NCI-H510A treated with DMSO at 0.1 percent for 48 hours (cell line): ENCODE results near the gene ADAMTS20.
A peak's percentile ranks its signal among the peaks of the same experiment; 100 is the strongest.
"Not testable (repeated sequence)": the region's sequence is repeated elsewhere in the genome, so short reads cannot be mapped to it uniquely, and the experiment has no call there.

Source experiments
- DNase-seq: peaks from one replicate; lab custom pipeline; 2025; lab: John Stamatoyannopoulos, UW

ADAMTS20 gene

DNA sequence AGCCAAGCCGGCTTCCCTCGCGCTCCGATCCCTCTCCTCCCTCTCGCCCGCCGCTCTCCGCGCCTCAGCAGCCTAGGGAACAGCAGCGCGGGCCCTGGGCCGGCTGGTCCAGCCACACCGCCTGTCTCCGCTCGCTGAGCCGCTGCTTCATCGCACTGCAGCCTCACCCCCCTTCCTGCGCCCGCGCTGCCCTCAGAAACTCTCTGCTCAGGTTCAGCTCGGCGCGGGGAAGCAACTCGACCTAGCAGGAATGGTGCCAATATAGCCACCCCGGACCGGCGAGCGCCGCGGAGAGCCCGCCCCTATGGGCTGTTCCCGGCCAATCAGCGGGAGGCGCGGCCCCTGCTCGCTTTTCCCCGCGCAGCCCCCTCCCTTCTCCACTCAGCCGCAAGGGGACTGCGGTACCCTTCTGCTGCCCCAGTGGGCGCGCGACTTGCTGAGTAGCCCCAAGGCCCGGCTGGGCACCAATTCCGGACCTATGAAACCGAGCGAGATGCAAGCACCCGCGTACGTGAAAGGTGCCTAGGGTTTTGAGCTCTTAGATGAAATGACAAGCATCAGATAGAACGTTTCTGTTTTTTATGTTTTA is at the start of gene ADAMTS20:
TSS of gene ADAMTS20 (minus strand) at position 233 of the 589 bp plus-strand sequence. CDS start 282 bp downstream, outside the sequence.
- DNase-seq = no peak

DNA sequence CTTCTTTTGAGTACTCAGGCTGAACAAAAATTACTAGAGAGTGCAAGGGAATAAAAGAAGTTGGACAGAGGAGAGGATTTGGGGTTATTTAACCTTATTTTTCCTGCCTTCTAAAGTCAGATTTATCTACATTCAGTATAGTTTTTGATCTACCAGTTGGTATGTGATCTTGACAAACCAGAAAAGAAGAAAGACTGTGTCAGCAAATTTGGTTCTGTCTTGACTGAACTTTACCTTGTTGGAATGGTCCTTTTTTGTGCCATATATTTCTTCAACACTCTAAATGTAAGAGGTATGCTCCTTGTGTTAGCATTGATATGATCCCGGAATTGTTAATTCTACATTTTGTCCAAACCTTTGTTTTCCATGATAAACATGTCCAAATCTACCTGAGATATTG is 47.7 kb upstream of the ADAMTS20 start:
- no peak for DNase-seq

- DNase-seq = no peak
These were observed 47.1 kb upstream of the ADAMTS20 start for GRCh38 chr12:43599066-43599465.

DNA sequence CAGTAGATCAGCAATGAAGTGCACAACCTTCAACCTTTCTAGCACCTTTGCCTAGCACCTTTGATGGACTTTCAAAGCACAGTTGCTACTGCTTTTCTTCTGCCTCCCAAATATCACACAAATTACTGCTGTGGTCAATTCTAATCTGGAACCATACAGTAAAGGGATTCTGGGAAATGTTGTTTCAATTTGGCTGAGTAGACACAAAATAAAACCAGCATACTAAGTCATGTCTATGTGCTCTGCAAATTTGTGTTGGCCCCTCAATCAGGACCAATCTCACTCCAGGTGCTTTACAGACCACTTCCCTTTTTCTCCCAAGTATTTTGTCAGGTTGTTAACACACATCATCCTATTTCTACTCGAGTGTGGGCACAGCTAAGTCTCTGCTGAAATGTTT is 38.3 kb upstream of the ADAMTS20 start:
- no peak for DNase-seq

DNA sequence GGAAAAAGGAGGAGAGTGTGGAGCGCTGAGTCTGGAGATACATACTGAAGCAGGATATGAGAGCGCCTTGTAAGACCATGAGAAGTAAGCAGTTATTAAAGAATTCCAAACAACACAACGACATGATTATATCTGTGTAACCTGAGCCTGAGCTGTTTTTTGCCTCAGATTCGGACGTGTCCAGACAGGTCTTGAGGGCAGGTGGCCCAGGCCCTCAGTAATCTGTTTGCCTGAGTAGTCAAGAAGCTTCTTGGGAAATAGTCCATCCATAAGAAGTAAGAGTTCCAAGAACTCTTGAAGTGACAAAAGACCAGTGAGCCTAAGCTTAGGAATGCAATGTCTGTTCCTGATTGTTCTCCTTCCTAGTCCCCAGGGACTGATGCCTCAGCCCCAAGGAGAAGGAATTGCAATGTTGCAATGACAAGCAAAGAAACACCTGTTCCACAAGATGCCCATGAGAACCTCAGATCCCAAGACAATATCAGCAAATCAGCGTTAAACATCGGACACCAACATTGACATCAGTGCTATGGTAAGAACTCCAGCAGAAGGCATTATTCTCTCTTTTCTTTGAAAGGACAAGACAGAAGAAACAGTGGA is 34.7 kb upstream of the ADAMTS20 start:
- DNase-seq = peak; percentile 1

- DNase-seq = no peak
These were observed 33.7 kb upstream of the ADAMTS20 start for GRCh38 chr12:43585676-43586075.

GRCh38 chr12:43580601-43581000 is 28.6 kb upstream of the ADAMTS20 start:
- DNase-seq = no peak

DNA sequence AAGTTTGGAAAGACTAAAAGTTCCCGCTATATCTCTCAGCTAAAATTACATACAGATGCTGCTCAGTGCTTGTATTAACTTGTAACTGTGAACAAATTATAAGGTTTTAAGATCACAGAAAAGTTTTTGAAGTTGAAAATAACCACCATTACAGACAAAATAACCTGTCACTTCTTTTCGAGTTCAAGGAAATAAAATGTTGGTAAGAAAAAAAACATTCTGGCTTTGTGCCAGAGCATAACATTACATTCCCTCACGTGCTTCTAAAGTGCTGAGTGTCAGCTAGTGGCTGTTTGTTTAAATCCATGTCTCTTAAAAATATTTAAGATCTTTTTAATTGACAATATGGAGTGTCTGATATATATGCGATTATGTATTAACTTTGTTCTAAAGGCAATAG is 27.2 kb upstream of the ADAMTS20 start:
- no peak for DNase-seq

DNA sequence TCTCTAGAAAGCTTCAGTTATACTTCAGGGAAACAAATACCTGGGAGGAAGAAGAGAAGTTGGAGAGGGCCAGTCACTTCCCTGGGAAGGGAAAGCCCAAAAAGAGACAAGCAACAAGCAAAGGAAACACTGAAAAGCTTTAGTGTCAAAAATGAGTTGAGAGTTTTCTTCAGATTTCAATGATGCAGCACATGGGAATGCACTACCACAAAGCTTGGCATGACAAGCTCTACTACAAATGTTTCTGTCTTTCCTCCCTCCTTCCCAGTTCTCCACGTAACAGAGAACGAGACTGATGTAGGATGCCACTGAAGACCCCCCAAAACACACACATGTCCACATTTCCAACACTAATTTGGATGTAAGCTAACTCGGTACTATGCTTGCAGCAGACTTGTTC is 26.8 kb upstream of the ADAMTS20 start:
- no peak for DNase-seq

DNA sequence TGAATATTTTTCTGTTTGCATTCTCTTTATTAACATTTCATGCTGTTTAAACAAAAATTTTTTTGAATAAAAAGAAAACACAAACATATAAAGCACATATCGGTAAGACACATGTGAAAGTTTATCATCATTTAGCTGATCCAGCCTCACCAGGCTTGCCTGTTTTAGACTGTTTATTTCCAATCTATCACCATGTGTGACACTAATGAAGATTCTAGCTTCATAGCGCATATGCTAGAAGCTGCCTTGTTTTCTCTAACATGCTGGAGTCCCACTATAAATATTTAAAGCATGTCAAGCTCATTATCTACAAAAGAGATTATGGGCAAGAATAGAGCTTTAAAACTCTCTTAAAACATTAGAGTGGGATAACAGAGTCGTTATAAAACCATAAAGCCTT is 25.4 kb upstream of the ADAMTS20 start:
- no peak for DNase-seq

GRCh38 chr12:43576162-43576561 is 24.2 kb upstream of the ADAMTS20 start:
- no peak for DNase-seq

- DNase-seq = no peak
These were observed 19.9 kb upstream of the ADAMTS20 start for GRCh38 chr12:43571885-43572284.

DNA sequence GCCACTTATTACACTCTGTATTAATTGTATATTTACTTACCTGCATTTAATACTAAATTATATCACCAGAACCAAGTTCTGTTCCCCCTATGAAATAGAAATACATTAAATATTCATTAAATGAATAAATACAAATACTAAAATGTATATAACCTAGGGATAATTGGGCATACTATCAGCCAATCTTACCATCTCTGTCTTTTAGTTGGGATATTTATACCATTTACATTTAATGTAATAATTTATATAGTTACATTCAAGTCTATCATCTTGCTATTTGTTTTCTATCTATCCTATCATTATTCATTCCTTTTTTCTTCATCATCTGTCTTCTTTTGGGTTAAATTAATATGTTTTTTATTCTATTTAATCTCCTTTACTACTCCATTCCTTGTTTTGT is 4.1 kb upstream of the ADAMTS20 start:
- DNase-seq = no peak

DNA sequence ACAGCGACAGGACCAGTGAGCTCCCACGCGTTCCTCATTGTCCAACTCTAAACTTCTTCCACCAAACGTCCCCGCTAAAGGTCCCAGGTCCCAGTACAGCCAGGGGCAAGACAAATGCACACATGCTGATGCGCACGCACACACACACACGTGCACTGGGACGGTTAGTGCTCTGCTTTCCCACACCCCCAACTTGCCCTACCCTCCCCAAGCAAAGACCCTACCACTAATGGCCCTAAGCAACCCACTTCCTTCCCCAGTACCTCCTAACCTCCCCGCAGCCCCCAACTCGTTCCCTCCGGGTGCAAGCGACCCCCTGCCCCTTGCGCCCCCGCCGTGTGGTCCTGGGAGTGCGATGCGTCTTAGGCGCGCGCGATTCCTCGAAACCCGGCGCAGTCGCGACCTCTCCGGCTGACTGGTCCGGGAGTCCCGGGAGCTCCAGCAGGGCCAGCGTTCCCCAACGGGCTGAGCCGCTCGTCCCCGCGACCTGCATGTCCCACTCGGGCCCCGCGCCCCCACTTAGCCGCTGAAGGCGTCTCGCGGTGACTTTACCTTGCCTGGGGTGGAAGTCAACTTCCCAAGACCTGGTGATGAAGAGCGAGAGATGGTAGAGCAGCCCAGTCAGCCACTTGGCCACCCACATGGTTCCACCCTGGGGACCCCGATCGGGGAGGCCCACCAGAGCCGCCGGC is 578 bp downstream of the ADAMTS20 start:
- no peak for DNase-seq

- DNase-seq = no peak
These were observed 1.2 kb downstream of the ADAMTS20 start for GRCh38 chr12:43550831-43551271.

- DNase-seq = no peak
These were observed 7.3 kb downstream of the ADAMTS20 start for GRCh38 chr12:43544703-43545102.

DNA sequence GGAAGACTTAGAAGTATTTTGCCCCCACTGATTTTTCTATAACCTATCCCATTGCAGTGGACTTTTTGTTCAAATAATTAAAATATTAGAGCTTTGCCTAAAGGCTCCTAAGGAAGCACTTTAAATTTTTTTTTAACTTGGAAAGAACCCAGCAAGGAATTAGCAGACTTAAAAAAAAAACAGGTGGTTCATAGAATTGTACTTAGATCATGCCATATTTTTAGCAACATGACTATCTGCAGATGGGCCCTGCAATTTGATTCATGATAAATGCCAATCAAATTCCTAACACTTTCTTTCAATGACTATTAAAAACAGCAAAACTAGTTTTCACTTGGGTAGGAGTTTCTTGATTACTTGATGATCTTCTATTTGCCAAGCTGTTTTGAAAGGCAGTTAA is 11.5 kb downstream of the ADAMTS20 start:
- no peak for DNase-seq

DNA sequence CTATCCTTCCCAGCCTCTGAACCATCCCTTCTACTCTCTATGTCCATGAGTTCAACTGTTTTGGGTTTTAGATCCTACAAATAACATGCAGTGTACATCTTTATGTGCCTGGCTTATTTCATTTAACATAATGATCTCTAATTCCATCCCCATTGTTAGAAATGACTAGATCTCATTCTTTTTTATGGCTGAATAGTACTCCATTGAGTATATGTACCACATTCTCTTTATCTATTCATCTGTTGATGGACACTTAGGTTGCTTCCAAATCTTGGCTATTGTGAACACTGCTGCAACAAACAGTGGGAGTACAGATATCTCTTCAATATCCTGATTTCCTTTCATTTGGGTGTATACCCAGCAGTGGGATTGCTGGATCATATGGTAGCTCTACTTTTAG is 14.3 kb downstream of the ADAMTS20 start:
- not testable (repeated sequence) for DNase-seq

DNA sequence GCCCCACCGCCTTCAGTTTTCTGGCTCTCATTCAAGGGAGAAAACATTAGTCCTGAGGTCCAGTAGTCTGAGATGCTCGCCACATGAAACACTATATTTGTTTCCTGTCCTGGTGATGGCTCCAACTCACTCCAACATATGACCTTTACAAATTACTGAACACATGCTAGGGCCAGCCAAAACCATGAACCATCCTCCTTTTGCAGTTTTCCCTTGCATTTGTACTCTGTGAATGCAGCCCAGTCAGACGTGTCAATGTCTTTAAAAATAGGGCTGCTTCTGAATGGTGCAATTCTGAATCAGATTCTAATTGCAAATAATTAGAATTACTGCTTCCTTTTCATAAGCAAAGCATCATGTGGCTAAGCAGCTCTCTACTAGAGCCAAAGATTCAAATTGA is 36.0 kb downstream of the ADAMTS20 start:
- DNase-seq = no peak

GRCh38 chr12:43501703-43502102 is 50.3 kb downstream of the ADAMTS20 start:
- peak; percentile 2 for DNase-seq

DNA sequence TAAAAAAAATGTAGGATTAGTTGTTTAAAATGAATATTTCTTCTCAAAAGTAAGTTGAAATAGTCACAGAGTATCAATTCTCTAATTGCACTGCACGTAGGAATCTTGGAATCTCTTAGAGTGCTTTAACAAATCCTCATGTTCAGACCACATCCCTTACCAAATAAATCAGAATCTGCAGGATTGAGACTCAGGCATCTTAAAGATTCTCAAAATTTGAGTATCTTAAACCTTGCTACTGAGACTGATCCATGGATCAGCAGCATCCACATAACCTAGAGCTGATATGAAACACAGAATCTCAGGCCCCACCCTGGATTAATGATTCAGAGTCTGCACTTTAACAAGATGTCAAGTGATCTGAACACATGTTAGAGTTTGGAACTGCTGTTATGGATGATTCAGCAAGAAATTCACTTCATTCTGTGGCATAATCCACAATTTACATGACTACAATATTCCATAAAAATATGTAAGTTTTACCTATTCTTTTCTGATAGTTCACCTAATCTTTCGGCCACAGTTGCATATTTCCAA is 58.7 kb downstream of the ADAMTS20 start:
- no peak for DNase-seq

DNA sequence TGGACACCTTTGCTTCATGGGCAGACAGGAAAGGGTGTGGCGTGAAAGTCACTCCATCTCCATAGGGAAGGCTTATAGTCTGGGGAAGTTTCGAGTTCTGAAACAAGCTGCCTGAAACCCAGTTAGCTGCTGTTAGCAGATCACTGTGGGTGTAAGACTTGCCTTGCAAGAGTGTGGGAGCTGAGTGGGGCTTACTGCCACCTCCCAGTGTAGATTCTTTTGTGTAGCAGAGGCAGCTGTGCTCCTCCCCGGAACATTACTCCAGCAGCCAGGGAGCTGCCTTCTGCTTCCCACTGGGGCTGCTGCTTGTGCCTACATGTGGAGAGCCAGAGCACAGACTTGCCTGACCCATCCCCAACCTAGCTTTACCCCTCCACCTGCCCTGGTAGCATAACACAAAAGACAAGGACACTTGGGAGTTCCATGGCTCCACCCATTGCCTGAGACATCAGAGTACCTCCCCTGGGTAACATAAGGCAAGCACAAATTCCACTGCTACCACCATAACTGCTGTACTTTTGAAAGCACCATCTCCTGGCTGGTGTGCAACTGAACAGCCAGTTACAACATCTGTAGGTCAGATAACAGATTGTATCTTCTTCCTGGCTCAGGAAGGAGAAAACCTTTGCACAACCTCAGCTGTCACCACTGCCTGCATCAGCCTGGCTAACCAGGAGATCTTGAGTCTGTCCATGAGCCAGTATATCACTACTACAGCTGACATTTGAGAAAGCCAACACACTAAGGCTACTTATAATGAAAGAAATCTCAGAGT is 69.5 kb downstream of the ADAMTS20 start:
- DNase-seq = no peak
